Chondrocyte (in vitro differentiated cells): Measurements from ENCODE around the gene GBE1. TPM values are rescaled to one million over a fixed set of nuclear protein-coding genes. Genes with fewer than 3 reads are reported as not detected.

Experiments
- DNase-seq: peaks from one replicate; pipeline ENCODE4 v3.0.0; 2021; ENCODE audit warnings: mixed read lengths, low spot score
- H3K27ac Mint-ChIP-seq: one replicate; pipeline ENCODE4 v1.8.0; 2021; ENCODE audit warnings: mild to moderate bottlenecking, moderate library complexity, mixed read lengths; ENCODE audit not compliant: unreplicated experiment
- H3K27me3 Mint-ChIP-seq: 2 replicates; pipeline ENCODE4 v1.8.0; 2021; ENCODE audit warnings: low read depth, mixed read lengths
- H3K36me3 Mint-ChIP-seq: 2 replicates; pipeline ENCODE4 v1.8.0; 2021; ENCODE audit warnings: low read depth, mixed read lengths
- H3K4me1 Mint-ChIP-seq: 2 replicates; pipeline ENCODE4 v1.8.0; 2021; ENCODE audit warnings: low read depth, mild to moderate bottlenecking, mixed read lengths
- H3K4me3 Mint-ChIP-seq: one replicate; pipeline ENCODE4 v1.8.0; 2021; ENCODE audit warnings: mild to moderate bottlenecking, moderate library complexity, mixed read lengths; ENCODE audit not compliant: unreplicated experiment
- H3K9me3 Mint-ChIP-seq: 2 replicates; pipeline ENCODE4 v1.8.0; 2021; ENCODE audit warnings: low read depth, mixed read lengths
- CTCF ChIP-seq: fragments of 200-600 bp; sonication (generic); IDR thresholded peaks from 2 replicates; pipeline ENCODE4 v1.5.0; 2021; ENCODE audit warnings: antibody characterized with exemption, mild to moderate bottlenecking, moderate library complexity
- long read RNA-seq: library from polyadenylated mRNA; stranded (forward); transcript quantifications from one replicate; pipeline ENCODE4 v2.0.0, GENCODE V29; 2021
- total RNA-seq: library from RNA; stranded (reverse); gene quantifications from 3 replicates; pipeline ENCODE4 v1.2.1, GENCODE V29; 2021

Gene GBE1
- total RNA-seq: 53.8 to 68.4 TPM (median 55.0 TPM) in 3 replicates
- long read RNA-seq, transcript GBE1-201 (16 exons, 3,461 nt): major isoform, 161 of 174 reads
- long read RNA-seq, partial matches to known transcripts: 6 of 174 reads
- long read RNA-seq, other reads (novel, unspliced or antisense): 5 of 174 reads

- H3K27ac Mint-ChIP-seq: peak within 1 kb of the TSS; percentile 100
- peaks cover 9% of the 10 kb centered on the region for H3K9me3 Mint-ChIP-seq
- H3K4me1 Mint-ChIP-seq: peaks cover 90% of the 10 kb centered on the region
- peak; percentile 94 for DNase-seq
- peak within 1 kb of the TSS; percentile 85 for H3K4me3 Mint-ChIP-seq
- TF ChIP-seq CTCF: peak; percentile 81
- no peaks in the 10 kb centered on the region for H3K27me3 Mint-ChIP-seq
- H3K36me3 Mint-ChIP-seq: peaks cover 5% of the 10 kb centered on the region
These were observed at the start of gene GBE1 for GRCh38 chr3:81760924-81761903. Gene GBE1 (minus strand): TSS chr3:81761645. CDS start chr3:81761517, 128 bp downstream.

GRCh38 chr3:81808900-81809299 is 47.5 kb upstream of the GBE1 start:
- H3K36me3 Mint-ChIP-seq: no peaks in the 10 kb centered on the region
- H3K4me3 Mint-ChIP-seq: no peak overlapping the region
- H3K27me3 Mint-ChIP-seq: no peaks in the 10 kb centered on the region
- no peak for DNase-seq
- no peak for TF ChIP-seq CTCF
- no peak overlapping the region for H3K27ac Mint-ChIP-seq
- no peaks in the 10 kb centered on the region for H3K4me1 Mint-ChIP-seq
- H3K9me3 Mint-ChIP-seq: no peaks in the 10 kb centered on the region

- Mint-ChIP-seq H3K36me3 (no peaks in the 10 kb centered on the region), H3K4me3 (no peak overlapping the region), H3K27ac (no peak overlapping the region), H3K9me3 (no peaks in the 10 kb centered on the region), H3K4me1 (no peaks in the 10 kb centered on the region), H3K27me3 (no peaks in the 10 kb centered on the region)
- DNase-seq: no peak
- no peak for TF ChIP-seq CTCF
These were observed 38.0 kb upstream of the GBE1 start for GRCh38 chr3:81799403-81799802.

GRCh38 chr3:81793410-81793809 is 32.0 kb upstream of the GBE1 start:
- H3K4me1 Mint-ChIP-seq: peaks cover 4% of the 10 kb centered on the region
- H3K36me3 Mint-ChIP-seq: no peaks in the 10 kb centered on the region
- H3K27me3 Mint-ChIP-seq: no peaks in the 10 kb centered on the region
- TF ChIP-seq CTCF: no peak
- DNase-seq: no peak
- H3K27ac Mint-ChIP-seq: no peak overlapping the region
- H3K4me3 Mint-ChIP-seq: no peak overlapping the region
- H3K9me3 Mint-ChIP-seq: no peaks in the 10 kb centered on the region

- Mint-ChIP-seq H3K27ac (no peak overlapping the region), H3K36me3 (no peaks in the 10 kb centered on the region), H3K4me1 (peaks cover 7% of the 10 kb centered on the region), H3K9me3 (no peaks in the 10 kb centered on the region), H3K27me3 (no peaks in the 10 kb centered on the region), H3K4me3 (no peak overlapping the region)
- no peak for TF ChIP-seq CTCF
- no peak for DNase-seq
These were observed 28.7 kb upstream of the GBE1 start for GRCh38 chr3:81790117-81790516.
